ENCODE data around the gene ROR2. TPM values are rescaled to one million over a fixed set of nuclear protein-coding genes. Genes with fewer than 3 reads are reported as not detected.
A peak's percentile ranks its signal among the peaks of the same experiment; 100 is the strongest.

Gene ROR2
- total RNA-seq, 2 donors from 2014 or later: 0.11 TPM; not detected in 1

GRCh38 chr9:91726406-91727100 is 223.5 kb downstream of the ROR2 start:
- H3K4me1 Mint-ChIP-seq (ENCODE audit: low read depth in 2 of 2): peaks cover 0 to 2% of the 10 kb centered on the region in 2 donors
- DNase-seq (ENCODE audit: low spot score) (no peak), ATAC-seq (no peak)
- peaks cover 0 to 2% of the 10 kb centered on the region in 2 donors for H3K27me3 Mint-ChIP-seq
- no peak overlapping the region for H3K27ac Mint-ChIP-seq
- H3K9me3 Mint-ChIP-seq: no peaks in the 10 kb centered on the region
- H3K36me3 Mint-ChIP-seq: no peaks in the 10 kb centered on the region
- no peak overlapping the region for H3K4me3 Mint-ChIP-seq

GRCh38 chr9:91725651-91726050 is 224.4 kb downstream of the ROR2 start:
- no peak overlapping the region for H3K27ac Mint-ChIP-seq
- DNase-seq (ENCODE audit: low spot score): no peak
- no peak overlapping the region for H3K4me3 Mint-ChIP-seq
- H3K36me3 Mint-ChIP-seq: no peaks in the 10 kb centered on the region
- no peaks in the 10 kb centered on the region for H3K9me3 Mint-ChIP-seq
- ATAC-seq: no peak
- H3K27me3 Mint-ChIP-seq: peaks cover 0 to 6% of the 10 kb centered on the region in 2 donors
- H3K4me1 Mint-ChIP-seq (ENCODE audit: low read depth in 2 of 2): peaks cover 0 to 2% of the 10 kb centered on the region in 2 donors

- DNase-seq (ENCODE audit: low spot score) (no peak), ATAC-seq (no peak)
- peaks cover 0 to 2% of the 10 kb centered on the region in 2 donors for H3K4me1 Mint-ChIP-seq (ENCODE audit: low read depth in 2 of 2)
- no peak overlapping the region for H3K4me3 Mint-ChIP-seq
- no peaks in the 10 kb centered on the region for H3K36me3 Mint-ChIP-seq
- H3K27ac Mint-ChIP-seq: no peak overlapping the region
- H3K27me3 Mint-ChIP-seq: peaks cover 5 to 9% of the 10 kb centered on the region in 2 donors
- no peaks in the 10 kb centered on the region for H3K9me3 Mint-ChIP-seq
These were observed 225.2 kb downstream of the ROR2 start for GRCh38 chr9:91724609-91725505.

GRCh38 chr9:91724068-91724440 is 226.0 kb downstream of the ROR2 start:
- Mint-ChIP-seq H3K27me3 (peaks cover 12 to 13% of the 10 kb centered on the region in 2 donors), H3K27ac (no peak overlapping the region)

GRCh38 chr9:91723420-91724067 is 226.5 kb downstream of the ROR2 start:
- Mint-ChIP-seq H3K27me3 (peaks cover 12 to 14% of the 10 kb centered on the region in 2 donors), H3K4me1 (ENCODE audit: low read depth in 2 of 2) (peaks cover 0 to 2% of the 10 kb centered on the region in 2 donors), H3K36me3 (no peaks in the 10 kb centered on the region), H3K27ac (no peak overlapping the region), H3K9me3 (no peaks in the 10 kb centered on the region), H3K4me3 (no peak overlapping the region)
- ATAC-seq (peak; percentile 18 to 26), DNase-seq (ENCODE audit: low spot score) (no peak)

More at GRCh38 chr9:91724068-91724440, 226.0 kb downstream of the ROR2 start:
- DNase-seq (ENCODE audit: low spot score) (no peak), ATAC-seq (no peak)
- Mint-ChIP-seq H3K36me3 (no peaks in the 10 kb centered on the region), H3K4me1 (ENCODE audit: low read depth in 2 of 2) (peaks cover 0 to 2% of the 10 kb centered on the region in 2 donors), H3K9me3 (no peaks in the 10 kb centered on the region), H3K4me3 (no peak overlapping the region)

- Mint-ChIP-seq H3K4me1 (ENCODE audit: low read depth in 2 of 2) (no peaks in the 10 kb centered on the region), H3K4me3 (no peak overlapping the region), H3K27me3 (peaks cover 18 to 34% of the 10 kb centered on the region in 2 donors), H3K27ac (no peak overlapping the region), H3K36me3 (peaks cover 8% of the 10 kb centered on the region), H3K9me3 (peaks cover 5% of the 10 kb centered on the region)
- ATAC-seq (no peak), DNase-seq (ENCODE audit: low spot score) (no peak)
These were observed 229.0 kb downstream of the ROR2 start for GRCh38 chr9:91720751-91721705.

GRCh38 chr9:91720313-91720712 is 229.7 kb downstream of the ROR2 start:
- no peak for ATAC-seq
- DNase-seq (ENCODE audit: low spot score): peak; percentile 29
- Mint-ChIP-seq H3K4me1 (ENCODE audit: low read depth in 2 of 2) (no peaks in the 10 kb centered on the region), H3K4me3 (no peak overlapping the region), H3K9me3 (peaks cover 5% of the 10 kb centered on the region), H3K36me3 (peaks cover 8% of the 10 kb centered on the region), H3K27ac (no peak overlapping the region), H3K27me3 (peaks cover 18 to 34% of the 10 kb centered on the region in 2 donors)

GRCh38 chr9:91718071-91718470 is 232.0 kb downstream of the ROR2 start:
- ATAC-seq: no peak
- Mint-ChIP-seq H3K4me1 (ENCODE audit: low read depth in 2 of 2) (peaks cover 3 to 5% of the 10 kb centered on the region in 2 donors), H3K36me3 (peaks cover 8% of the 10 kb centered on the region), H3K9me3 (peaks cover 5% of the 10 kb centered on the region), H3K4me3 (no peak overlapping the region), H3K27me3 (peaks cover 18 to 34% of the 10 kb centered on the region in 2 donors), H3K27ac (no peak overlapping the region)
- DNase-seq (ENCODE audit: low spot score): peak; percentile 38

GRCh38 chr9:91716815-91717214 is 233.2 kb downstream of the ROR2 start:
- H3K4me3 Mint-ChIP-seq: no peak overlapping the region
- ATAC-seq: no peak
- H3K4me1 Mint-ChIP-seq (ENCODE audit: low read depth in 2 of 2): peaks cover 5 to 7% of the 10 kb centered on the region in 2 donors
- peaks cover 18 to 34% of the 10 kb centered on the region in 2 donors for H3K27me3 Mint-ChIP-seq
- H3K9me3 Mint-ChIP-seq: peaks cover 5% of the 10 kb centered on the region
- no peak for DNase-seq (ENCODE audit: low spot score)
- H3K36me3 Mint-ChIP-seq: peaks cover 8% of the 10 kb centered on the region
- no peak overlapping the region for H3K27ac Mint-ChIP-seq

- H3K36me3 Mint-ChIP-seq: peaks cover 8% of the 10 kb centered on the region
- H3K9me3 Mint-ChIP-seq: peaks cover 5% of the 10 kb centered on the region
These were observed 233.8 kb downstream of the ROR2 start for GRCh38 chr9:91716239-91716638.

GRCh38 chr9:91714874-91715615 is 235.0 kb downstream of the ROR2 start:
- no peak for ATAC-seq
- DNase-seq (ENCODE audit: low spot score): peak; percentile 29
- Mint-ChIP-seq H3K9me3 (peaks cover 5% of the 10 kb centered on the region), H3K27me3 (peaks cover 11 to 31% of the 10 kb centered on the region in 2 donors), H3K4me3 (no peak overlapping the region), H3K4me1 (ENCODE audit: low read depth in 2 of 2) (peaks cover 5 to 7% of the 10 kb centered on the region in 2 donors), H3K36me3 (peaks cover 8% of the 10 kb centered on the region), H3K27ac (no peak overlapping the region)

More at GRCh38 chr9:91716239-91716638, 233.8 kb downstream of the ROR2 start:
- H3K27me3 Mint-ChIP-seq: peaks cover 18 to 34% of the 10 kb centered on the region in 2 donors
- no peak overlapping the region for H3K4me3 Mint-ChIP-seq
- H3K27ac Mint-ChIP-seq: no peak overlapping the region
- ATAC-seq (no peak), DNase-seq (ENCODE audit: low spot score) (peak; percentile 15)
- H3K4me1 Mint-ChIP-seq (ENCODE audit: low read depth in 2 of 2): peaks cover 5 to 7% of the 10 kb centered on the region in 2 donors

All from natural killer cell treated with Interleukin-12 subunit alpha and Interleukin-12 subunit beta and Interleukin-15 and Interleukin-18, amount 100 ng/mL, for 72 hours (primary cell).